ENCODE results near the gene MAPK10. TPM values are rescaled to one million over a fixed set of nuclear protein-coding genes. Genes with fewer than 3 reads are reported as not detected.

The MAPK10 gene
- total RNA-seq, result not detected

GRCh38 chr4:86359944-86360478 is at the start of gene MAPK10:
MAPK10 (minus strand) TSS chr4:86360053.

Other genes starting within 250 kb of the MAPK10 start
- under 1 TPM; 0.05 to 0.22 TPM for gene PTPN13, start 234.3 kb upstream of the MAPK10 start, total RNA-seq